ENCODE results near the gene ACVR1B.

Gene ACVR1B

DNA sequence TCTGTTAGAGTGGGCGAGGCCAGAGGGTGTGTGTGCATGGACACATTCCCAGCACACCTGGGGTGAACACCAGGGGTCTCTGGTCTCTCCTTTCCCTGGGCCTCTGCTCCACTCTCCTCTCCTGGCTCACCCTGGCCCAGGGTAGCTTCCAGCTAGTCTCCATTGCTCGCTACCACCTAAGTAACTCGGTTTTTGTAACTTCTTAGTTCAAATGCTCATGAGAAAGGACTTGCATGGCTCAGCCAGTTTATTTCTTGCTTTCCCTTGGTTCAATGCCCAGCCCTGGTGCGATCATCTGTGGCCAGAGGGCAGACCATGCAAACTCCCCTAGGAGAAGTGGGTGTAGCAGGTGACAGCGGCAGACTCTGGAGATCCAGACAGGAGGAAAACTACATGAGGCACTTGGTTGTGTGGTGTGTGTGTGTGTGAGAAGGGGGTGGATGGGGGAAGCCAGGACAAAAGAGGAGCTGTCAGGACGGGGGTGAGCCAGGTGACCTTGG lies 8.9 kb upstream of the ACVR1B start:
- no peak overlapping the region for H3K4me3 ChIP-seq (ENCODE audit: low read depth, low read length)

DNA sequence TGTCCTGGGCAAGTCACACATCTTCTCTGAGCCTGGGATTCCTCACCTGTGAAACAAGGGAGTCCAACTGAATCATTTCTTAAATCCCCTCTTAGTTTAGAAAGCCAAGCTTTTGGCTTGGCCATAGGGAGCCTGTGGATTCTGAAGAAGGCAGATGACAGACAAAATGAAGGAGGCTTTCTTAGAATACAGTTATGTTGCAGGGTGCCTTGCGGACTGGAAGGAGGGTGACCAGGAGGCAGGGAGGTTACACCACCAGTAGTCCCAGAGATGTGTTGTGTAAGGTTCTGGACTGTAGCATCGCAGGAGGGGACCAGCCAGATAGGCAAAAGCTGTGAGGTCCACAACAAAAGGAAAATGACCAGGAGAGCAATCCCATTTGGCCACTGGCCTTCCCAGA lies 8.2 kb upstream of the ACVR1B start:
- no peak overlapping the region for H3K4me3 ChIP-seq (ENCODE audit: low read depth, low read length)

DNA sequence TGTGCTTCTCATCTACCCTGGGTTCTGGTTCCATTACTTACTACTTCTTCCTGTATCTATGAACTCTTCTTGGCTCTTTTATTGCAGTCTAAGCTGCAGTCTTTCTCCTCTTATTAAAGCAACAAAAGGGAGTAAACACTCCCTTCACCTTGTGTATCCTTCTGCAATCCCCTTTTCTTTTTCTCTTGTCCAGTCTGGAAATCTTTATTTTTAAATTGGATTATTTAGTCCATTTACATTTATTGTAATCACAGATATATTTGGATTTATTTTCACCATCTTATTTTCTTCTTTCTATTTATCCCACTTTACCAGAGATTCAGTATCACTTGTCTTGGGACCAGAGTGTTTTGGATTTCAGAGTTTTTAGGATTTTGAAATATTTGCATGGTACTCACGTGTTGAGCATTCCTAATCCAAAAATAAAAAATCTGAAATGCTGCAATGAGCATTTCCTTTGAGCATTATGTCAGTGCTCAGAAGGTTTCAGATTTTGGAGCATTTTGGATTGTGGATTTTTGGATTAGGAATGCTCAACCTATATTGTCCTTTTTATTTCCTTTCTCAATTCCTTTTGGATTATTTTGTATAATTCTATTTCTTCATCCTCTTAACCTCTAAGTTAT lies 6.8 kb upstream of the ACVR1B start:
- H3K4me3 ChIP-seq (ENCODE audit: low read depth, low read length), result no peak overlapping the region

DNA sequence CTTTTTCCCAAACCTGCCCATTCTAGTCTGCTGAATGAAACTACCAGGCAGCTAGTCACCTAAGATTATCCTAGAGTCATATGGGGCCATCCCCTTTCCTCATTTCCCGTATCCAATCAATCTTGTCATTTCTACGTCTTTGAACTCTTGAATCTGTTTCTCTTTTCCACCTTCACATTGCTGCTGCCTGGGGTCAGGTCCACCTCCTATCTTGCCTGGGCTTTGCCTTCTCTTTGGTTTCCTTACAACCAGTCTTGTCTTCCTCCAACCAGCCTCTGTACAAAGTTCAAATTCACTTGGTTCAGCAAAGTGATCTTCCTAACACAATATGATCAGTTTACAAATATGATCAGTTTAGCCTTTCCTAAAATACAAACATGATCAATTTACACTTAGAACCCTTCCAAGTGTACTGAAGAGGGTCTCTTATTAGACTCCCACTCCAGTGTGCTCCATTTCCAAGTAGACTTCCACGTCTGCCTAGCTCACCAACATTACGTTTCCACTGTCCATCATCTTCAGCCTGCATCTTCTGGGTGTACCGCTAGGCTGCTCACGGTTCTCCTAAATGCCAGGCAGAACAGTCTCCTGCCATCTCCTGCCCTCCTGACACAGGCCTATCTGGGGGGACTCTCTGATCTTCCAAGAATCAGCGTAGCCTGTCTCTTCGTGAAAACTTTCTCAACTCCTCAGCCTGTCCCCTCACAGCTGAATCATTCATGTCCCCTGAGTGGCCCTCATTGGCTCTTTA lies 4.1 kb upstream of the ACVR1B start:
- no peak overlapping the region for H3K4me3 ChIP-seq (ENCODE audit: low read depth, low read length)

DNA sequence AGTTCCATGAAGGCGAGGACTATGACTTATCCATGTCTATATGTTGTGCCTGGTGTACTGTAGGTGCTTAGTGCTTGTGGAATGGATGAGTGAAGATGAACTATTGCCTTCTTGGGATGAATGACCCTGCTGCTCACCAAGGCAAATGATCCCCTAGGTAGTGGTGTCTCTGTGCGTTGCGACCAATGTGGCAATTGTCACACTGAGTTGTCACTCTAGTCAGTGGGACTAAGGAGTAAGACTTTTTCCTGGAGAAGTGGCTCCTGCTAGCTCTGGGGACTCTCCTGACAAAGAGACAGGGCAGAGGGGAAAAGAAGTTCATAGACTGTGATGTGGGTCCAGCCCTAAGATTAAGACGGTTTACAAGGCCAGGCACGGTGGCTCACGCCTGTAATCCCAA lies 3.4 kb upstream of the ACVR1B start:
- H3K4me3 ChIP-seq (ENCODE audit: low read depth, low read length), result no peak overlapping the region

DNA sequence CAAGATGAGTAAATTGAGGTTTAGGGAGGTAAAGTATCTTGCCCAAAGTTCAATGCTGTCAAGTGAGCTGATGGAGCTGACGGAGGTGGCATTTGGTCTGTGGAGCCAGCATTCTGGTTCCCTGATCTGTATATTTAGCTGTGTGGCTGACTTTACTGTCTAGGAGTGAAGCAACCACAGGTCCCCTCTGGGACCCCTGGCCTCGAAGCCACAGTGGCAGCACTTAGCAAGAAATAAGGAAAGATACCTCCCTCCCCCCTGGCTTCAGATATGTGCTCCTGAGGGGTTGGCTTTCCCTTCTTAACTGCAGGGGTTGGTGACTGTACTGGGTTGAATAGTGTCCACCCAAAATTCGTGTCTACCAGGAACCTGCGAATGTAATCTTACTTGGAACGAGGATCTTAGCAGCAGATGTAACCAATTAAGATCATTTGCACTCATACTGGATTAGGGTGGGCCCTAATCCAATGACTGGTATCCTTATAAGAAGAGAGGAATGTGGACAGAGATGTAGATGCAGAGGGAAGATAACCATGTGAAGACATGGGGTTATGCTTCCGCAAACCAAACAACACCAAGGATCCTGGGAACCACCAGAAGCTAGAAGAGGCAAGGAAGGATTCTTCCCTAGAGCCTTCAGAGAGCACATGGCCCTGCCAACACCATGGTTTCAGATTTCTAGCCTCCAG lies 2.0 kb upstream of the ACVR1B start:
- no peak overlapping the region for H3K4me3 ChIP-seq (ENCODE audit: low read depth, low read length)

DNA sequence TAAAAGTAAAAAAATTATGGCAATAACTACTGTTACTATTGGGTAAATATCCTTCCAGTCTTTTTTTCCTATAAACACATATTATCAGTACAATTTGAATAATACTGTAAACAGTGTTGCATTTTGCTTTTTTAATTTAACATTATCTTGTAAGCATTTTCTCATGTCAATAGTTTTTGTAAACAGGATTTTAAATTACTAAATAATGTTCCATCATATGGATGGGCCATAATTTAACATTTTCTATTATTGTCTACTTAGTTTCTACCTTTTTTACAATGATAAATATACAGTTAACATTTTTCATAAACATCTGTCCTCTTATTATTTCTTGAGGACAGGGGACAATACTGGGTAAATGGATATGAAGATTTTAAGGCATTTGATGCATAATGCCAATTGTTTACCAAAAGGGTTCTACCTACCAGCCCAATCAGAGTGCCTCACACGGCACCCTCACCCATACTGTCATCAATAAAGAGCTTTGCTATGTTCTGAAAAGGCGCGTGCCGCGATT lies 759 bp upstream of the ACVR1B start:
- H3K4me3 ChIP-seq (ENCODE audit: low read depth, low read length), result peak overlapping the region; percentile 62

DNA sequence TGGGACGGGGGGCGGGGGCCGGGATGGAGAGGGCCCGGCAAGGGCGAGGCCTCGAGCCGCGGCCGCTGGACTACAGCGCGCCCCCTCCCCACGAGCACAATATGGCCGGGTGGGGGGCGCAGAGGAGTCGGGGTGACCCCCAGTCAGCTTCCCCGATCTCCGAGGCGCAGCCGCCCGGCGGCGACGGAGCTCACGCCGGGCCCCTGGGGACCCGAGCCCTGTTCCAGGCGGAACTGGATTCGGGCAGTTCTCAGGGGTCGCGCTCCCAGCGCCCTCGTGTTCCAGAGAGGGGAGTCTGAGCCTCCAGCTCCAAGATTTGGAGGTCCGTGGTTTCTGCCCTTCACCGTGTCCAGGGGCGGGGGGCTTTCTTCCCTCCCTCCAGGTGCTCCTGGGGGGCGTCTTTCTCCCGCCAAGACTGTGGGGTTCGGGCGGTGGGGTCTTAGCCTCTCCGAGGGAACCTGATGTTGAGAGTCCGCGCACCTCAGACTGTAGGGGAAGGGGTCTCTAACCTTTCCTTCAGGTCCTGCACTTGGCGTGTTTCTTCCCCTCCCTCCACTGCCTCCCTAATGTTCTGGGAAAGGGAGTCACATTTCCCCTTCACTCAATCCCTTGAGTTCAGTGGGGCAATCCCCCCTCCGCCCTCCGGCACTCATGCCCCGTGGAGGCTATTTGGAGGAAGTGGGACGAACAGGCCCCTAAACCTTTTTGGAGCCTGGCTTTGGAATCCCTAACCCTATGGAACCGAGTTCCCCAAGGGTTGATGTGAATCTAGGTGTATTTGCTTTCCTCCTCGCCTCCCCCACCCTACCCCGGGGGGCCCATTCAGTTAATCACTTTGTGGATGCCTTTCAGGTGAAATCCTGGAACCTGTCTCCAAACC lies 584 bp downstream of the ACVR1B start:
- H3K4me3 ChIP-seq (ENCODE audit: low read depth, low read length), result peak overlapping the region; percentile 72

DNA sequence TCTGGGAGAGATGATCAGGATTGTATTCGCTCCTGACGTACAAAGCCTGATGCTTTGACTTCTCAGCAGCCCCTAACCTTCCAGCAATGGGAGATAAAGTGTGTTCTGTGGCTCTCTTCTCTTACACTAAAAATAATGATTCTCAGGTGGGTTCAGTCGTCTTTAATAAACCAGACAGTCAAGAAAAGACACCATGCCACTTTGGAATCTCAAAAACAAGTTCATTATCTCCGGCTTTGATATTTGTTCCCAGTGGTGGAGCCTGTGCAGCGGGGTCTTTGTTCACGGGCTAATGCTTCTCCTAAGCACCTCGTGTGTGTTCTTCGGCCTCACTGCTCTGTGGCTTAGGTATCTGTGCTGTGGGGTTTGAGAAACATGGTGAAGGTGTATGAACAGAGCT lies 1.6 kb downstream of the ACVR1B start:
- H3K4me3 ChIP-seq (ENCODE audit: low read depth, low read length), result peak overlapping the region; percentile 22

DNA sequence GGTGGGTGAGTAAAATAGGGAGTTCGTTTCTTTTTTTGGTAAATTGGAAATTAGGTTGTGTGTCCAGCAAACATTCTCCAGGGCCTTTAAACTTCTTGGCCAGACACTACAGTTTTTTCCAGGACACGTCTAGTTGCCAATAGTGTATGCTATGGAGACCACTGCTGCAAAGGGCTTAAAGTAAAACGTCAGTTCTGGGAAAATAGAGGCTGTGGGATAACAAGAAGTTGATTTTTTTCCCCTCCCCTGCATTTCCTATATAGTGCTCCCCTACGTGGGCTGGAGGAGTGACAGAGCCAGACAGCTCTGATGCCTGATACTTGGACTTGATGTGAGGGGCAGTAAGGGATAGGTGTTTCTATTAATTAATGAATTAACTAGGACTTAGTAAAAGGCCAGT lies 2.4 kb downstream of the ACVR1B start:
- H3K4me3 ChIP-seq (ENCODE audit: low read depth, low read length), result no peak overlapping the region

DNA sequence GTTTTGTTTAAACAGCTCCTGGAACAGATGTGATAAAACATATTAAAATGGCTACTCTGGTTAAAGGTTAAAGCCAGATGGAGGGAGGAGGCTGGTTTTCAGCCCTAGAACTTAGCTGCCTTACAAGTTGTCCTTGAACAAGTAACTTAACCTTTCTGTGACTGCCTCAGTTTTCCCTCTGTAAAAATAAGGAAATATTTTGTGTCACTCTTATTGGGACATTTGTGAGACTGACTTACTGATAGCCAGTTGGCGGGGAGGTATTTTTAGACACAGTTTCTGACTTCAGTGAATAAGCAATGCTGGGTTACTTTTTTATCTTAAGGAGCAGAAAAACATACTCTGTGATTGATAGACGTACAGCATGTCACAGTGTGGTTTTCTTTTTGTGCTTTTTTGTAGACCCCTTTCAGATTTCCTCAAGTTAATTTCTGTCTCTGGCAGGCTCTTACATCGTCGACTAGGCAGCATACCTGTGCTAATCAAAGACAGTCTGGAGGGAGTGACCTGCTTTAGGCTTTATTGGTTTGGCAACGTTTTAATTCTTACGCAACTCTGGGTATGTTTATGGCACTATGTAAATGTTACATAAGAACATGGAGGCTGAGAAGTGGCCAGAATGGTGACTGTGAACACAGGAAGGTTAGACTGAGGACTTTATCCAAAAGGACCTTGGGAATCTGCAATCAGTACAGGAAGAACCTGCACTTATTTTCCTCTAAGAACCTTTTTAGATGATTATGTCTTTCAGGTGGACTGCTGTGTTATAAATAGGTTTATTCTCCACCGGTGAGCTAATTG lies 3.3 kb downstream of the ACVR1B start:
- H3K4me3 ChIP-seq (ENCODE audit: low read depth, low read length), result no peak overlapping the region

DNA sequence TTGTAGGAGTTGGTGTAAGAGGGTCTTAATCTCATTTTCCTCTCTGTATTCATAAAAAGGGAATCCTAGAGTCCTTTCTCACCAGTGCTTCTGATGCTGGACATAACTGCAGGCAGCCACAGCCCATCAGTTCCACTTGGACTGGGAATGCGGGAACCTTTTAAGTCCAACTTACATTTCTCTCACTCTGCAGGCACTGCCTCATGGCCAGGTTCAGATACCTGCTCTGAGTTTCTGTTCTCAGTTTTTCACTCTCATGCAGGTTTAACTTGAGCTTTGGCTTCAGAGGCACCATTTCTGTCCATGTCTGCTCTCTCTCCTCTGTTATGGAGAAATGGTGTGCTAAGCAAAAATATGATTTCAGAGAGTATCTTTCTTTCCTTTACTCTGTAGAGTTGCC lies 4.2 kb downstream of the ACVR1B start:
- no peak overlapping the region for H3K4me3 ChIP-seq (ENCODE audit: low read depth, low read length)

DNA sequence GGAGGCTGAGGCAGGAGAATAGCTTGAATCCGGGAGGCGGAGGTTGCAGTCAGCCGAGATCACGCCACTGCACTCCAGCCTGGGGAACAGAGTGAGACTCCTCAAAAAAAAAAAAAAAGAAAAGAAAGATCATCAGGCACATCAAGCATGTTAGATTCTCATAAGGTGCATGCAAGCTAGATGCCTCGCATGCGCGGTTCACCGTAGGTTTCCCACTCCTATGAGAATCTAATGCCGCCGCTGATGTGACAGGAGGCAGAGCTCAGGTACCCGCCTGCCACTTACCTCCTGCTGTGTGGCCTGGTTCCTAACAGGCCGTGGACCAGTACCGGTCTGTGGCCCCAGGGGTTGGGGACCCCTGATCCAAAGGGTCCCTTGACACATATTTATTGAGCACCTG lies 7.0 kb downstream of the ACVR1B start:
- H3K4me3 ChIP-seq (ENCODE audit: low read depth, low read length), result no peak overlapping the region

DNA sequence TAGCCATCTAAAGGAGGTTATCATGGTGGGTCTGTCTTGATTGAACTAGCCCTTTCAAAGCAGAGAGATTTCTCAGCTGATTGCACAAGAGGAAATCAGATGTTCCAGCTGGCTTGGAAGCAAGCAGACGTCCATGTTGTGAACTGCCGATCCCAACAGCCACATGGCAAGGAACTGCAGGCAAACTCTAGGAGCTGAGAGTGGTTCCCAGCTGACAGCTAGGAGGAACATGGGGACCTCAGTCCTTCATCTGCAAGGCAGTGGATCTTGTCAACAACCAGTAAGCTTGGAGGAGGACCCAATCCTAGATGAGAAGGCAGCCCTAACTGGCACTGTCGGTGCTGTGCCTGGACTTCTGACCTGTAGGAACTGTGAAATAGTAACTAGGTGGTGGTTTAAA lies 7.7 kb downstream of the ACVR1B start:
- no peak overlapping the region for H3K4me3 ChIP-seq (ENCODE audit: low read depth, low read length)

DNA sequence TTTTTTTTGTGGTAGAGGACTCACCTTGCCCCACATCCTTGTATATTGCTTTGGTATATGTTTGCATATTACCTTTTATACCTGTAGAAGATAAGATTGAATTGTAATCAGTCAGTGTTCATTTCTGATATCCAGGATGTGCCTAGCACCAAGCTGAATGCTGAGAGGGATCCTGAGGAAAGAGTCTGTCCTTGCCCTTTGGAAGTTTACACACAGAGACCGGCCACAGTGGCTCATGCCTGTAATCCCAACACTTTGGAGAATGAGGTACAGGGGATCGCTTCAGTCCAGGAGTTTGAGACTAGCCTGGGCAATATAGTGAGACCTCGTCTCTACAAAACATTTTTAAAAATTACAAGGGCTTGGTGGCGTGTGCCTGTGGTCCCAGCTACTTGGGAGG lies 8.4 kb downstream of the ACVR1B start:
- H3K4me3 ChIP-seq (ENCODE audit: low read depth, low read length), result no peak overlapping the region

DNA sequence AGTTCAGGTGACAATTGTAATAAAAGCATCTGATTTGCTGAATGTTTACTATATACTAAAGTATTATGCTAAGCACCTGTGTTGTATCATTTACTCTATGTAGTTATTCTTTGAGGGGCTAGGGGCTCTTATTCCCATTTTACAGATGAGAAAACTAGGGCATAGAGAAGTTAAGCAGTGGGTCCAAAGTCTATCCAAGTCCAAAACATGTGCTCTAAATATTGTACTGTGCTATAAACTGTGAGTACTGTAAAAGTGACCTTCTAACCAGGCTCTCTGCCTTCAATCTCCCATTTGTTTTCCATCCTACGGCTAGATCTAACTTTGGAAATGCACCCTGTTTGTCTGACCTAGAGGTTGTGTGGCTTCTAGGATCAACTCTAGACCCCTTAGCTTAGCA lies 9.0 kb downstream of the ACVR1B start:
- no peak overlapping the region for H3K4me3 ChIP-seq (ENCODE audit: low read depth, low read length)

DNA sequence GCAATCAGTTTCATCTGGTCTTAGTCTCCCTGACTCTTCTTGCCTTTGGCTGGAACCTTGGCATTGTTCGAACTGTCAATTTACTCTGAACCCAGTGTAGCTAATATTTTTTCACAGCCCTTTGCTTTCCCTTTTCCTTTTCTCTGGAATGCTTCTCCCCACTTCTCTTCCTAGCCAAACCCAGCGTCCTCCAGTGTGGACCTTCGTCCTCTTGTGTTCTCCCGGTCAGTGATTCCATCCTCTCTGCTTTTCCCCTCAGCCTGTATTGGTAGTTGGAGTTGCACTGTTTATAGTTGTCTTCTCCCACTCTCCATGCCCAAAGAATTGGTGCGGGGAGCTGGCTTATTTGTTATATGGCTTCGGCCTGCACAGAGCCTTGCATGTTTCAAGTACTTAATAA lies 9.4 kb downstream of the ACVR1B start:
- H3K4me3 ChIP-seq (ENCODE audit: low read depth, low read length), result no peak overlapping the region

DNA sequence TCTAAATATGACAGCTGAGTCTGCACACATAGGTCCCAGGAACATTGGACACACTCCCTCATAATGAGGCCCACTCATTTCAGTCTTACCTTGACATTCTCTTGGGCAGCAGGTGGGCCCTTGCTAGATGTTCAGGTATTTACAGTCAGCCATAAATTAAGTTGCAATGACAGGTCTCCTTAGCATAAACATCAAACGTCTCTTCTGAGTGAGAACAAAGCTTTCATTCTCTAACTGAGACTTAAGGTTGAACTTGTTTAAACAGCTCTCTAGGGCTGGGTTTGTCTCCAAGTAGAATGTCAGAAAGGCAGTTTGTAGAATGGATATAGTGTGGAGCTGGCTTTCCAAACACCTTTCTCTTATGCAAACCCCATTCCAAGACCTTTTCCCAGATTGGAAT lies 10.3 kb downstream of the ACVR1B start:
- H3K4me3 ChIP-seq (ENCODE audit: low read depth, low read length), result no peak overlapping the region

DNA sequence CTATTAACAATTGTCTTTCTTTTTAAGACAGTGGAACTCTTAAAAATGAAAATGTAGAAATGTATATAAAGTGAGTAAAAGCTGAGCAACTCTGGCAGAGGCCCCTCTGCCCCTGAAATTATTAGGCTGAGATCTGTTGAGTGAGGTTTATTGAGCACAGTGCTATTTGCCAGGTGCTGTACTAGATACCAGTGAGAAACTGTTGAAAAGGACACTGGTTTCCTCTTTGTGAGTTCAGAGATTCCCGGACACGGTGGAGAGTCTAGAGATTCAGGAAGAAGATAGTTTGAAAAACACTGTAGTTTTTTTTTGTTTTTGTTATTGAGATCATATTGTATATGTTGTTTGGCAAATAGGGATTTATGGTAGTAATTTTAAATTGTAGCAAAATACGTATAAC lies 11.2 kb downstream of the ACVR1B start:
- H3K4me3 ChIP-seq (ENCODE audit: low read depth, low read length), result no peak overlapping the region

DNA sequence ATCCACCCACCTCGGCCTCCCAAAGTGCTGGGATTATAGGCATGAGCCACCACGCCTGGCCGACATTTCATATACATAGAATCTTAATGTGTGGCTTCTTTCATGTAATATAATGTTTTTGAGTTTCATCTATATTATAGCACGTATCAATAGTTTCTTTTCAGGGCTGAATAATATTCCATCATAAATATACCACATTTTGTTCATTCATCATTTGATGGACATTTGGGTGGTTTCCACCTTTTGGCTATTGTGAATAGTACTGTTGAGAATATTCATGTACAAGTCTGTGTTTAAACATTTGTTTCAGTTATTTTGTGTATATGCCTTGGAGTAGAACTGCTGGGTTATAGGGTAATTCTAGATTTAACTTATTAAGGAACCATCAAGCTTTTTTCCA lies 12.0 kb downstream of the ACVR1B start:
- H3K4me3 ChIP-seq (ENCODE audit: low read depth, low read length), result no peak overlapping the region

Data from iPS-11a (cell line).